Neural cell (in vitro differentiated cells): Measurements from ENCODE around the gene BCAT1. TPM values are rescaled to one million over a fixed set of nuclear protein-coding genes. Genes with fewer than 3 reads are reported as not detected.

ENCODE experiments used
- H2AFZ ChIP-seq: fragments of 200-600, 300-800 bp; sonication (generic), shearing (Covaris generic); 2 replicates; pipeline ENCODE4 v1.6.0; 2014; ENCODE audit warnings: low read depth, mild to moderate bottlenecking, antibody characterized with exemption, low read length, moderate library complexity
- H3F3A ChIP-seq: fragments of 200-600 bp; shearing (Covaris generic); 2 replicates; pipeline ENCODE4 v1.6.1; 2016; ENCODE audit warnings: mild to moderate bottlenecking, moderate library complexity, mixed read lengths, antibody characterized with exemption, low read length; ENCODE audit not compliant: insufficient read depth, poor library complexity, severe bottlenecking
- H3K27ac ChIP-seq: fragments of 200-600, 300-800 bp; sonication (generic), shearing (Covaris generic); 2 replicates; pipeline ENCODE4 v1.5.1; 2014; ENCODE audit warnings: mild to moderate bottlenecking, low read length, moderate library complexity
- H3K27me3 ChIP-seq: fragments of 300-800, 200-600 bp; sonication (generic), shearing (Covaris generic); 2 replicates; pipeline ENCODE4 v1.6.0; 2014; ENCODE audit warnings: mild to moderate bottlenecking, low read depth, low read length, moderate library complexity; ENCODE audit not compliant: insufficient read depth
- H3K36me3 ChIP-seq: fragments of 300-800, 200-600 bp; sonication (generic), shearing (Covaris generic); 2 replicates; pipeline ENCODE4 v1.5.1; 2014; ENCODE audit warnings: mild to moderate bottlenecking, antibody characterized with exemption, low read length, moderate library complexity; ENCODE audit not compliant: insufficient read depth
- H3K4me2 ChIP-seq: fragments of 300-800, 200-600 bp; sonication (generic), shearing (Covaris generic); 2 replicates; pipeline ENCODE4 v1.6.0; 2014; ENCODE audit warnings: mild to moderate bottlenecking, low read length
- H3K4me3 ChIP-seq: fragments of 300-800, 200-600 bp; sonication (generic), shearing (Covaris generic); 2 replicates; pipeline ENCODE4 v1.5.1; 2014; ENCODE audit warnings: mild to moderate bottlenecking, low read length, moderate library complexity
- H3K79me2 ChIP-seq: fragments of 200-600 bp; shearing (Covaris generic); replicated peaks from 2 replicates; pipeline ENCODE4 v1.6.0; 2014; ENCODE audit warnings: mild to moderate bottlenecking, low read length, moderate library complexity; ENCODE audit not compliant: insufficient read depth
- H3K9ac ChIP-seq: fragments of 300-800, 200-600 bp; sonication (generic), shearing (Covaris generic); 2 replicates; pipeline ENCODE4 v1.6.1; 2016; ENCODE audit warnings: mild to moderate bottlenecking, low read length, mixed read lengths
- H3K9me2 ChIP-seq: fragments of 200-600 bp; shearing (Covaris generic); 2 replicates; pipeline ENCODE4 v1.6.1; 2016; ENCODE audit warnings: mild to moderate bottlenecking, low read length, mixed read lengths; ENCODE audit not compliant: insufficient read depth
- H3K9me3 ChIP-seq: fragments of 200-600, 300-800 bp; sonication (generic), shearing (Covaris generic); 2 replicates; pipeline ENCODE4 v1.6.1; 2016; ENCODE audit warnings: mild to moderate bottlenecking, mixed run types, low read length, moderate library complexity, mixed read lengths
- H4K20me1 ChIP-seq: fragments of 200-600 bp; shearing (Covaris generic); 2 replicates; pipeline ENCODE4 v1.6.1; 2016; ENCODE audit warnings: mild to moderate bottlenecking, mixed run types; ENCODE audit not compliant: insufficient read depth
- EP300 ChIP-seq: fragments of 450-650 bp; conservative IDR thresholded peaks from 2 replicates; pipeline ENCODE4 v1.6.1; 2014; ENCODE audit warnings: antibody characterized with exemption, mild to moderate bottlenecking, moderate library complexity; ENCODE audit not compliant: poor library complexity, severe bottlenecking
- EZH2 ChIP-seq: fragments of 200-600, 300-800 bp; shearing (Covaris generic), sonication (generic); IDR thresholded peaks from 2 replicates; pipeline ENCODE4 v1.6.1; 2014; ENCODE audit warnings: antibody characterized with exemption, low read length, borderline replicate concordance, mild to moderate bottlenecking; ENCODE audit not compliant: insufficient read depth, poor library complexity, severe bottlenecking
- MXI1 ChIP-seq: fragments of 450-650 bp; conservative IDR thresholded peaks from 2 replicates; pipeline ENCODE4 v1.6.1; 2014; ENCODE audit warnings: antibody characterized with exemption, mild to moderate bottlenecking; ENCODE audit not compliant: poor library complexity, severe bottlenecking
- POLR2AphosphoS5 ChIP-seq: IDR thresholded peaks from 2 replicates; pipeline ENCODE4 v1.6.1; 2012
- RAD21 ChIP-seq: fragments of 450-650 bp; conservative IDR thresholded peaks from 2 replicates; pipeline ENCODE4 v1.6.1; 2014; ENCODE audit warnings: antibody characterized with exemption, mild to moderate bottlenecking, moderate library complexity
- SMC3 ChIP-seq: fragments of 450-650 bp; conservative IDR thresholded peaks from 2 replicates; pipeline ENCODE4 v1.6.1; 2014; ENCODE audit warnings: antibody characterized with exemption, mild to moderate bottlenecking, moderate library complexity; ENCODE audit not compliant: poor library complexity
- TAF1 ChIP-seq: IDR thresholded peaks from 2 replicates; pipeline ENCODE4 v1.6.1; 2012; ENCODE audit warnings: low read depth
- polyA plus RNA-seq: library from polyadenylated mRNA; depleted of rRNA; stranded (reverse); fragments of >200 nt; gene quantifications from 2 replicates; pipeline ENCODE4 v1.2.3, GENCODE V29; 2014
- TF ChIP-seq, protein P1 (sequence below): fragments of 450-650 bp; IDR thresholded peaks from 2 replicates; pipeline ENCODE4 v1.5.1; 2014; ENCODE audit warnings: antibody characterized with exemption, mild to moderate bottlenecking, moderate library complexity; ENCODE audit not compliant: poor library complexity, severe bottlenecking
- TF ChIP-seq, protein P2 (sequence below): IDR thresholded peaks from 2 replicates; pipeline ENCODE4 v1.6.1; 2012; ENCODE audit warnings: borderline replicate concordance

BCAT1 gene
- polyA plus RNA-seq, 1 donor from 2014 or later: 31.3 TPM

DNA sequence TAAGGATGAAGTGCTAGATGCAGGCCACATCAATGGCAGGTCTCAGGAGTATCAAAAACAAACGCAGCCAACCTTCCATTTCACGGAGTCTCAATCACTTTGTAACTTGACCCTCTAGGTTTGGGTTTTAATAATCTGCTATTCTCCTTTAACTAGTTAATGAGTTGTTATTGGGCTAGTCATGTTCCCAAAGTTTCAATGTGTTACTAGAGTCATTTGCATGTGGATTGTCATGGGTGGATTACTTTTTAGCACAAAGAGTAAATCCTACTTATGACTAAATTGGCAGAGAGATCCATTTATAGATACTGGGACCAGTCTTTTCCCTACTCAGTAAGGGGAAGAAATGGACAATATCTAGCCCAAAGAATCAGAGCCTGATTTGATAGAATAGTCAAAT is 151.0 kb downstream of the BCAT1 start:
- Histone ChIP-seq H3F3A (no peaks in the 10 kb centered on the region), H3K4me3 (no peak overlapping the region), H3K9me2 (no peaks in the 10 kb centered on the region), H2AFZ (no peak overlapping the region), H3K36me3 (no peaks in the 10 kb centered on the region), H3K27ac (no peak overlapping the region), H3K4me2 (no peak overlapping the region), H4K20me1 (no peaks in the 10 kb centered on the region), H3K27me3 (no peaks in the 10 kb centered on the region), H3K9ac (no peak overlapping the region), H3K79me2 (no peaks in the 10 kb centered on the region), H3K9me3 (no peaks in the 10 kb centered on the region)
- TF ChIP-seq, protein P1, sequence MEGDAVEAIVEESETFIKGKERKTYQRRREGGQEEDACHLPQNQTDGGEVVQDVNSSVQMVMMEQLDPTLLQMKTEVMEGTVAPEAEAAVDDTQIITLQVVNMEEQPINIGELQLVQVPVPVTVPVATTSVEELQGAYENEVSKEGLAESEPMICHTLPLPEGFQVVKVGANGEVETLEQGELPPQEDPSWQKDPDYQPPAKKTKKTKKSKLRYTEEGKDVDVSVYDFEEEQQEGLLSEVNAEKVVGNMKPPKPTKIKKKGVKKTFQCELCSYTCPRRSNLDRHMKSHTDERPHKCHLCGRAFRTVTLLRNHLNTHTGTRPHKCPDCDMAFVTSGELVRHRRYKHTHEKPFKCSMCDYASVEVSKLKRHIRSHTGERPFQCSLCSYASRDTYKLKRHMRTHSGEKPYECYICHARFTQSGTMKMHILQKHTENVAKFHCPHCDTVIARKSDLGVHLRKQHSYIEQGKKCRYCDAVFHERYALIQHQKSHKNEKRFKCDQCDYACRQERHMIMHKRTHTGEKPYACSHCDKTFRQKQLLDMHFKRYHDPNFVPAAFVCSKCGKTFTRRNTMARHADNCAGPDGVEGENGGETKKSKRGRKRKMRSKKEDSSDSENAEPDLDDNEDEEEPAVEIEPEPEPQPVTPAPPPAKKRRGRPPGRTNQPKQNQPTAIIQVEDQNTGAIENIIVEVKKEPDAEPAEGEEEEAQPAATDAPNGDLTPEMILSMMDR: no peak
- TF ChIP-seq, protein P2, sequence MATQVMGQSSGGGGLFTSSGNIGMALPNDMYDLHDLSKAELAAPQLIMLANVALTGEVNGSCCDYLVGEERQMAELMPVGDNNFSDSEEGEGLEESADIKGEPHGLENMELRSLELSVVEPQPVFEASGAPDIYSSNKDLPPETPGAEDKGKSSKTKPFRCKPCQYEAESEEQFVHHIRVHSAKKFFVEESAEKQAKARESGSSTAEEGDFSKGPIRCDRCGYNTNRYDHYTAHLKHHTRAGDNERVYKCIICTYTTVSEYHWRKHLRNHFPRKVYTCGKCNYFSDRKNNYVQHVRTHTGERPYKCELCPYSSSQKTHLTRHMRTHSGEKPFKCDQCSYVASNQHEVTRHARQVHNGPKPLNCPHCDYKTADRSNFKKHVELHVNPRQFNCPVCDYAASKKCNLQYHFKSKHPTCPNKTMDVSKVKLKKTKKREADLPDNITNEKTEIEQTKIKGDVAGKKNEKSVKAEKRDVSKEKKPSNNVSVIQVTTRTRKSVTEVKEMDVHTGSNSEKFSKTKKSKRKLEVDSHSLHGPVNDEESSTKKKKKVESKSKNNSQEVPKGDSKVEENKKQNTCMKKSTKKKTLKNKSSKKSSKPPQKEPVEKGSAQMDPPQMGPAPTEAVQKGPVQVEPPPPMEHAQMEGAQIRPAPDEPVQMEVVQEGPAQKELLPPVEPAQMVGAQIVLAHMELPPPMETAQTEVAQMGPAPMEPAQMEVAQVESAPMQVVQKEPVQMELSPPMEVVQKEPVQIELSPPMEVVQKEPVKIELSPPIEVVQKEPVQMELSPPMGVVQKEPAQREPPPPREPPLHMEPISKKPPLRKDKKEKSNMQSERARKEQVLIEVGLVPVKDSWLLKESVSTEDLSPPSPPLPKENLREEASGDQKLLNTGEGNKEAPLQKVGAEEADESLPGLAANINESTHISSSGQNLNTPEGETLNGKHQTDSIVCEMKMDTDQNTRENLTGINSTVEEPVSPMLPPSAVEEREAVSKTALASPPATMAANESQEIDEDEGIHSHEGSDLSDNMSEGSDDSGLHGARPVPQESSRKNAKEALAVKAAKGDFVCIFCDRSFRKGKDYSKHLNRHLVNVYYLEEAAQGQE: no peak
- TF ChIP-seq EZH2: no peak

DNA sequence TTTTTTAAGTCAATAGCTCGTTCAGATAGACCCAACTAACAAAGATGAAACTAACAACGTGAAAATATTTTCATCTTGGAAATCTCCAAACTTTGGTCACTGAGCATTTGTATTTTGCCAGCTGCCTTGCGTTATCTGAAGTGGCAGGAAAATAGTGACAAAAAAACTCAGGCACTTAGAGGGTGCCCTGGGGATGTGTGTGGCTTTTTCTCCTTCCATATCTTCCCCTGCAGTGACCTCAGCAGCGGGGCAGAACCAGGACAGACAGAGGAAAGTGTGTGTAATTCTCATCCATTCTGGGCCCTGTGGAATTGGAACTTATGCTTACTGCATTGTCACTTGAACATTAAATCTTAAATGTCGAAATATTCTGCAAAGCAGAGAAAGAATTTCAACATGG is 152.0 kb downstream of the BCAT1 start:
- Histone ChIP-seq H3K9ac (no peak overlapping the region), H4K20me1 (no peaks in the 10 kb centered on the region), H3K9me2 (no peaks in the 10 kb centered on the region), H3K9me3 (no peaks in the 10 kb centered on the region), H3K27me3 (no peaks in the 10 kb centered on the region), H3K79me2 (no peaks in the 10 kb centered on the region), H3K4me2 (no peak overlapping the region), H3K4me3 (no peak overlapping the region), H3F3A (no peaks in the 10 kb centered on the region), H3K27ac (no peak overlapping the region), H3K36me3 (no peaks in the 10 kb centered on the region), H2AFZ (no peak overlapping the region)
- TF ChIP-seq MXI1 (no peak), POLR2AphosphoS5 (no peak), TAF1 (no peak), EZH2 (no peak), SMC3 (no peak), EP300 (no peak), RAD21 (no peak)
- TF ChIP-seq, protein P2: no peak
- TF ChIP-seq, protein P1: no peak
